Stimulated activated CD4-positive, alpha-beta T cell treated with anti-CD3 and anti-CD28 coated beads, Interleukin-12 subunit alpha, Interleukin-12 subunit beta, amount 100 ng/mL, for 4 hours (primary cell): ENCODE data around the gene ISM1.

ENCODE experiments used
- DNase-seq: peaks from one replicate; pipeline ENCODE4 v3.0.0-alpha.2; 2020

ISM1 gene

GRCh38 chr20:13260650-13261279 lies 39.7 kb downstream of the ISM1 start:
- DNase-seq: no peak

GRCh38 chr20:13261460-13262301 lies 40.6 kb downstream of the ISM1 start:
- DNase-seq: peak; percentile 69

- no peak for DNase-seq
These were observed 41.2 kb downstream of the ISM1 start for GRCh38 chr20:13262302-13262650.

GRCh38 chr20:13262671-13263360 lies 41.7 kb downstream of the ISM1 start:
- DNase-seq: no peak

GRCh38 chr20:13263451-13263850 lies 42.4 kb downstream of the ISM1 start:
- DNase-seq: no peak

GRCh38 chr20:13264907-13265306 lies 43.8 kb downstream of the ISM1 start:
- no peak for DNase-seq

GRCh38 chr20:13265941-13266340 lies 44.9 kb downstream of the ISM1 start:
- DNase-seq: no peak

GRCh38 chr20:13267231-13267630 lies 46.2 kb downstream of the ISM1 start:
- no peak for DNase-seq

- no peak for DNase-seq
These were observed 47.9 kb downstream of the ISM1 start for GRCh38 chr20:13268953-13269352.

- no peak for DNase-seq
These were observed 49.1 kb downstream of the ISM1 start for GRCh38 chr20:13270211-13270610.

GRCh38 chr20:13271098-13271497 lies 50.0 kb downstream of the ISM1 start:
- no peak for DNase-seq

GRCh38 chr20:13271977-13272975 lies 51.2 kb downstream of the ISM1 start:
- DNase-seq: no peak

GRCh38 chr20:13274275-13274861 lies 53.3 kb downstream of the ISM1 start:
- no peak for DNase-seq

- no peak for DNase-seq
These were observed 56.0 kb downstream of the ISM1 start for GRCh38 chr20:13276945-13277541.

GRCh38 chr20:13277663-13278295 lies 56.7 kb downstream of the ISM1 start:
- no peak for DNase-seq

- no peak for DNase-seq
These were observed 57.9 kb downstream of the ISM1 start for GRCh38 chr20:13278812-13279570.

GRCh38 chr20:13280609-13281324 lies 59.7 kb downstream of the ISM1 start:
- DNase-seq: no peak

GRCh38 chr20:13283869-13284829 lies 63.1 kb downstream of the ISM1 start:
- no peak for DNase-seq

- no peak for DNase-seq
These were observed 63.8 kb downstream of the ISM1 start for GRCh38 chr20:13284830-13285229.
